Right lobe of liver (tissue), 6 donors: ENCODE results near the gene MED20. TPM values are rescaled to one million over a fixed set of nuclear protein-coding genes. Genes with fewer than 3 reads are reported as not detected.
A peak's percentile ranks its signal among the peaks of the same experiment; 100 is the strongest.

ENCODE experiments used
- ATAC-seq, 4 donors: fragments of 200-7000 bp; cut with Tn5 transposase; one replicate each; pipeline ENCODE4 v1.9.1; 2020; ENCODE audit warnings: mild to moderate bottlenecking in 4 of 4, moderate library complexity in 4 of 4
- DNase-seq, 3 donors: peaks; one replicate each; pipeline ENCODE4 v3.0.0-alpha.2; 2020
- H3K27ac ChIP-seq, 3 donors: fragments of 200-600 bp; one replicate each; pipeline ENCODE4 v1.8.0; 2022
- H3K27me3 ChIP-seq, 2 donors: fragments of 200-600 bp; one replicate each; pipeline ENCODE4 v1.8.0; 2022
- H3K36me3 ChIP-seq, 4 donors: fragments of 200-600 bp; sonication (generic) in 1 of 4; one replicate each; pipeline versions ENCODE4 v1.5.1 to v1.8.0; 2017 to 2022; ENCODE audit warnings: control low read depth in 1 of 4
- H3K4me1 ChIP-seq, 4 donors: fragments of 200-600 bp; sonication (generic) in 1 of 4; one replicate each; pipeline versions ENCODE4 v1.5.1 to v1.8.0; 2017 to 2022; ENCODE audit warnings: control low read depth in 1 of 4
- H3K4me3 ChIP-seq, 3 donors: fragments of 200-600 bp; one replicate each; pipeline ENCODE4 v1.8.0; 2022
- H3K9me3 ChIP-seq, 4 donors: fragments of 200-600 bp; sonication (generic) in 1 of 4; one replicate each; pipeline versions ENCODE4 v1.5.1 to v1.8.0; 2017 to 2022; ENCODE audit warnings: control low read depth in 1 of 4
- CTCF ChIP-seq, 4 donors: fragments of 200-600 bp in 3 of 4; fragments of 450-650 bp in 1 of 4; IDR thresholded peaks; one replicate each; pipeline versions ENCODE4 v1.5.1 to v1.8.0; 2016 to 2022; ENCODE audit warnings: antibody characterized with exemption in 4 of 4, mild to moderate bottlenecking in 2 of 4
- POLR2A ChIP-seq: fragments of 450-650 bp; IDR thresholded peaks from one replicate; pipeline ENCODE4 v1.6.1; 2017; ENCODE audit warnings: antibody characterized with exemption, mild to moderate bottlenecking
- WGBS: methylation state at CpG from one replicate; pipeline ENCODE4 v1.1.6; 2018; ENCODE audit warnings: low coverage, low lambda C conversion rate; ENCODE audit not compliant: insufficient coverage; ENCODE audit errors: missing lambda C conversion rate; 5-methylcytosine and 5-hydroxymethylcytosine counted together
- intact Hi-C, 2 donors: fragments of 100-400 bp; cut with DNase I; formaldehyde crosslinking; loops; one replicate each; pipeline versions ENCODE4 v1.11.2 to v1.14.1; 2022
- total RNA-seq, 6 experiments: library from RNA; depleted of rRNA in 2 of 6; stranded (reverse); fragments of >200 nt in 2 of 6; fragmentation: NEBNext Ultra II Directional in 3 of 6; extraction: Animal tissue kit (Norgen Biotek cat#: 25700) in 3 of 6; gene quantifications; one replicate each; pipeline versions ENCODE4 v1.1.0 to v1.2.4, GENCODE V29; 2016 to 2023
- donor health status: DM: no; HTN: yes; CAD: no.
- donor health status: DM: no; HTN: no; CAD: no.
- donor health status: DM: no; HTN: no; CAD: no.
- donor health status: DM: no; HTN: yes; CAD: no.
- donor health status: DM: no; HTN: yes; CAD: no.

Gene MED20
- total RNA-seq, 6 experiments from 2014 or later = 7.2 to 10.8 (median 7.7) TPM

GRCh38 chr6:41896281-41896680 is 24.7 kb downstream of the MED20 start:
- no peaks in the 10 kb centered on the region for H3K27me3 ChIP-seq
- no peaks in the 10 kb centered on the region for H3K9me3 ChIP-seq
- DNase-seq (no peak), ATAC-seq (no peak)
- TF ChIP-seq CTCF (IDR thresholded peaks at IDR 0.05) = no peak
- no peak for TF ChIP-seq POLR2A
- peak overlapping the region in 2 of 3 donors; percentile 58 to 76 for H3K27ac ChIP-seq
- 50% methylated on average over 3 of the region's 3 CpGs for WGBS
- no peaks in the 10 kb centered on the region for H3K36me3 ChIP-seq
- peak overlapping the region in 1 of 3 donors; percentile 81 for H3K4me3 ChIP-seq
- H3K4me1 ChIP-seq = peaks cover 0 to 7% (median 2%) of the 10 kb centered on the region in 4 donors
- intact Hi-C loops = no loop called here

GRCh38 chr6:41895300-41896233 is 25.4 kb downstream of the MED20 start, which contains the start of gene USP49:
USP49 (minus strand) TSS chr6:41895375; CDS start chr6:41806983, 88,392 bp downstream.
- Histone ChIP-seq H3K36me3 (no peaks in the 10 kb centered on the region), H3K27ac (peak within 1 kb of the TSS in 2 of 3 donors; percentile 58 to 76), H3K27me3 (no peaks in the 10 kb centered on the region), H3K4me3 (peak within 1 kb of the TSS; percentile 65 to 81 (median 66)), H3K9me3 (no peaks in the 10 kb centered on the region), H3K4me1 (peaks cover 0 to 7% (median 2%) of the 10 kb centered on the region in 4 donors)
- no peak for TF ChIP-seq POLR2A
- TF ChIP-seq CTCF (IDR thresholded peaks at IDR 0.05) = no peak
- 0% methylated on average over 29 of the region's 55 CpGs for WGBS
- intact Hi-C loops = no loop called here
- DNase-seq (peak; percentile 91 to 92 (median 91)), ATAC-seq (peak; percentile 98 to 99 (median 99))

GRCh38 chr6:41894366-41895299 is 26.3 kb downstream of the MED20 start:
- WGBS = 2% methylated on average over 52 of the region's 56 CpGs

More at GRCh38 chr6:41894366-41895299, 26.3 kb downstream of the MED20 start:
- DNase-seq = peak in 1 of 3 donors; percentile 38
- Histone ChIP-seq H3K27ac (no peak overlapping the region), H3K4me1 (peaks cover 0 to 7% (median 2%) of the 10 kb centered on the region in 4 donors), H3K27me3 (no peaks in the 10 kb centered on the region), H3K4me3 (peak overlapping the region; percentile 65 to 81 (median 66)), H3K9me3 (no peaks in the 10 kb centered on the region), H3K36me3 (no peaks in the 10 kb centered on the region)
- ATAC-seq = peak; percentile 60 to 77 (median 62)
- no peak for TF ChIP-seq CTCF (IDR thresholded peaks at IDR 0.05)
- no peak for TF ChIP-seq POLR2A
- intact Hi-C loops = no loop called here
